SK-N-SH (cell line): ENCODE measurements around the gene TMPRSS11B. TPM values are rescaled to one million over a fixed set of nuclear protein-coding genes. Genes with fewer than 3 reads are reported as not detected.
"Not testable (repeated sequence)": the region's sequence is repeated elsewhere in the genome, so short reads cannot be mapped to it uniquely, and the experiment has no call there.

Source experiments
- CTCF ChIA-PET: fragments of 300-600, 350-600 bp; formaldehyde crosslinking; extraction: SDS; loops from one replicate; lab custom pipeline; 2021; lab: Yijun Ruan, JAX
- POLR2A ChIA-PET: fragments of 350-600 bp; sonication (Branson Sonifier 250); formaldehyde crosslinking; extraction: SDS; loops from one replicate; lab custom pipeline; 2020; ENCODE audit warnings: antibody characterized with exemption, inconsistent platforms; lab: Yijun Ruan, JAX
- DNase-seq: peaks from one replicate; pipeline ENCODE4 v3.0.0; 2012
- H2AFZ ChIP-seq: fragments of 200-600 bp; sonication (generic); 2 replicates; pipeline ENCODE4 v1.8.1; 2016; ENCODE audit warnings: antibody characterized with exemption, mild to moderate bottlenecking, low read depth
- H3F3A ChIP-seq: fragments of 200-600 bp; sonication (generic); replicated peaks from 2 replicates; pipeline ENCODE3; 2016; ENCODE audit warnings: antibody characterized with exemption, mild to moderate bottlenecking; ENCODE audit not compliant: insufficient read depth
- H3K27ac ChIP-seq, 2 experiments: fragments of 200-500 bp in 1 of 2; fragments of 200-600 bp in 1 of 2; sonication (Bioruptor generic) in 1 of 2; sonication (generic), shearing (Covaris generic) in 1 of 2; 2 replicates each; pipeline versions ENCODE4 v1.5.1 to v1.6.1; 2014 to 2016; ENCODE audit warnings: low read depth in 2 of 2, inconsistent platforms in 1 of 2, low read length in 1 of 2, mild to moderate bottlenecking in 1 of 2, mixed read lengths in 1 of 2
- H3K27me3 ChIP-seq: fragments of 200-600 bp; sonication (generic), shearing (Covaris generic); 2 replicates; pipeline ENCODE4 v1.6.1; 2016; ENCODE audit warnings: mixed run types; ENCODE audit not compliant: insufficient read depth
- H3K36me3 ChIP-seq, 2 experiments: fragments of 200-500 bp in 1 of 2; fragments of 200-600 bp in 1 of 2; sonication (Bioruptor generic) in 1 of 2; sonication (generic) in 1 of 2; replicated peaks in 1 of 2; 2 replicates each; pipeline versions ENCODE3 to v1.5.1; 2014 to 2016; ENCODE audit warnings: low read length in 1 of 2, mild to moderate bottlenecking in 1 of 2; ENCODE audit not compliant: insufficient read depth in 2 of 2, control insufficient read depth in 1 of 2
- H3K4me1 ChIP-seq, 2 experiments: fragments of 200-500 bp in 1 of 2; fragments of 200-600 bp in 1 of 2; sonication (Bioruptor generic) in 1 of 2; sonication (generic), shearing (Covaris generic) in 1 of 2; 2 replicates each; pipeline versions ENCODE4 v1.5.1 to v1.6.1; 2014 to 2016; ENCODE audit warnings: low read depth in 1 of 2, low read length in 1 of 2, mixed run types in 1 of 2; ENCODE audit not compliant: insufficient read depth in 2 of 2, control insufficient read depth in 1 of 2
- H3K4me2 ChIP-seq: fragments of 200-600 bp; sonication (generic), shearing (Covaris generic); 2 replicates; pipeline ENCODE4 v1.6.1; 2017; ENCODE audit warnings: mixed run types
- H3K4me3 ChIP-seq, 2 experiments: fragments of 200-500 bp in 1 of 2; fragments of 200-600 bp in 1 of 2; sonication (Bioruptor generic) in 1 of 2; sonication (generic), shearing (Covaris generic) in 1 of 2; 2 replicates each; pipeline versions ENCODE4 v1.5.1 to v1.8.1; 2014 to 2016; ENCODE audit warnings: low read depth in 2 of 2, inconsistent platforms in 1 of 2, low read length in 1 of 2, mild to moderate bottlenecking in 1 of 2, mixed read lengths in 1 of 2, moderate library complexity in 1 of 2
- H3K79me2 ChIP-seq: fragments of 200-600 bp; sonication (generic); 2 replicates; pipeline ENCODE4 v1.8.1; 2017; ENCODE audit warnings: mild to moderate bottlenecking; ENCODE audit not compliant: insufficient read depth
- H3K9ac ChIP-seq: fragments of 200-600 bp; sonication (generic); 2 replicates; pipeline ENCODE4 v1.6.1; 2017; ENCODE audit warnings: mixed run types
- H3K9me2 ChIP-seq: fragments of 200-600 bp; sonication (generic); 2 replicates; pipeline ENCODE4 v1.6.1; 2017; ENCODE audit warnings: mixed run types
- H3K9me3 ChIP-seq: fragments of 200-600 bp; sonication (generic); 2 replicates; pipeline ENCODE4 v1.6.1; 2017; ENCODE audit warnings: mixed run types, mild to moderate bottlenecking, moderate library complexity
- H4K20me1 ChIP-seq: fragments of 200-600 bp; sonication (generic); 2 replicates; pipeline ENCODE4 v1.6.1; 2017; ENCODE audit warnings: mild to moderate bottlenecking, mixed run types; ENCODE audit not compliant: insufficient read depth
- ELF1 ChIP-seq: IDR thresholded peaks from 2 replicates; pipeline ENCODE4 v1.4.0; 2012
- FOXJ3 ChIP-seq: sonication (generic); formaldehyde crosslinking; IDR thresholded peaks from 2 replicates; pipeline ENCODE4 v1.5.1; 2020; ENCODE audit warnings: mild to moderate bottlenecking, missing genetic modification reagents
- GABPA ChIP-seq: IDR thresholded peaks from 2 replicates; pipeline ENCODE4 v1.4.0; 2012; ENCODE audit warnings: low read depth, mild to moderate bottlenecking
- JUND ChIP-seq: IDR thresholded peaks from 2 replicates; pipeline ENCODE4 v1.4.0; 2012
- MXI1 ChIP-seq: IDR thresholded peaks from 2 replicates; pipeline ENCODE4 v1.6.1; 2012; ENCODE audit warnings: mild to moderate bottlenecking, low read depth, low read length, improper control_type of control experiment
- NFIC ChIP-seq: IDR thresholded peaks from 2 replicates; pipeline ENCODE4 v1.4.0; 2012; ENCODE audit warnings: borderline replicate concordance
- NRF1 ChIP-seq: IDR thresholded peaks from 2 replicates; pipeline ENCODE4 v1.6.1; 2012; ENCODE audit warnings: low read depth, mild to moderate bottlenecking, low read length
- POLR2AphosphoS5 ChIP-seq: IDR thresholded peaks from 2 replicates; pipeline ENCODE4 v1.6.1; 2012; ENCODE audit warnings: low read depth, low read length
- RCOR1 ChIP-seq: fragments of 150-350 bp; IDR thresholded peaks from 2 replicates; pipeline ENCODE4 v1.6.1; 2017; ENCODE audit warnings: antibody characterized with exemption, low read length
- RFX5 ChIP-seq: IDR thresholded peaks from 2 replicates; pipeline ENCODE4 v1.6.1; 2012; ENCODE audit warnings: mild to moderate bottlenecking, improper control_type of control experiment, low read length
- SIN3A ChIP-seq: IDR thresholded peaks from 2 replicates; pipeline ENCODE4 v1.6.1; 2012; ENCODE audit warnings: low read depth, mild to moderate bottlenecking, low read length, moderate library complexity, borderline replicate concordance
- WGBS: methylation state at CpG from one replicate; pipeline ENCODE4 v1.1.6; 2017; ENCODE audit warnings: low lambda C conversion rate; 5-methylcytosine and 5-hydroxymethylcytosine counted together
- polyA plus RNA-seq, 3 experiments: library from polyadenylated mRNA; depleted of rRNA; stranded (reverse); fragments of >200 nt; gene quantifications; 2 replicates each; pipeline ENCODE4 v1.2.3, GENCODE V29; 2012
- TF ChIP-seq, protein P1 (sequence below): IDR thresholded peaks from 2 replicates; pipeline ENCODE4 v1.4.0; 2012; ENCODE audit warnings: low read depth
- TF ChIP-seq, protein P2 (sequence below): fragments of 150-350 bp; IDR thresholded peaks from 2 replicates; pipeline ENCODE4 v1.6.1; 2017; ENCODE audit warnings: antibody characterized with exemption, low read length, low read depth, borderline replicate concordance

TMPRSS11B gene
- polyA plus RNA-seq, 1 of the 3 experiments (the other 2 are of a cell fraction): not detected

DNA sequence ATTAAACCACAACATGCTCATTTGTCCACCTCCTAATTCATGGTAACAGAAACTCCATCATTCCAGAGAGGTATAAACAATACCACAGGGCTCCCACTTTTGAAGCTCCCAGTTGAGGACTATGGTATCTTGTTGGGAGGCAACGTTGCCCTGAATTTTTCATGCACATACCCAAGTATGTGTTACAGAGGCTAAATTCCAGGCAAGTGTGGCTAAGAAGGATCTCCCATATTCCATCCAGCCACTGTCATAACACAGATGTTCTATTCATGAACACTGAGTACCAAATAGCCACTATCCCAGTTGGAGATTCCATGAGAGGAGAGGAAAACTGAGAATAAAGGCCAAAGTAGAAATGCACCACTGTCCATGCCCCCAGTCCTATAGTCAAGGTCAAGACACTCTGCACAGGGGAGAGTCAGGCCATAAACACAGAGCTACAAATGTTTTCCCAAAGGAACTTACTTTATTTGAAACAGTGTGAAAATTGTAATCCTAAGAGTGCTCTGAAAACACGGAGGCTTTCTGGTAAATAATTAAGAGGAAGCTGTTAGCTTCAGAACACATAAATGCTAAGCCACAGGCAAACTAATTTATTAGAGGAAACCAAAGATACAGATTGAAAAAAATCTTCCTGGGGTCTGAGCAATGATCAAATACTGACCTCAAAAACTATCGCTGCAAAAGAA, 42.4 kb upstream of the TMPRSS11B start (continued):
- TF ChIP-seq, protein P1, sequence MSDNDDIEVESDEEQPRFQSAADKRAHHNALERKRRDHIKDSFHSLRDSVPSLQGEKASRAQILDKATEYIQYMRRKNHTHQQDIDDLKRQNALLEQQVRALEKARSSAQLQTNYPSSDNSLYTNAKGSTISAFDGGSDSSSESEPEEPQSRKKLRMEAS: no peak
- TF ChIP-seq MXI1 (no peak), RCOR1 (no peak), POLR2AphosphoS5 (no peak)
- TF ChIP-seq, all 33 proteins: peak for 0

DNA sequence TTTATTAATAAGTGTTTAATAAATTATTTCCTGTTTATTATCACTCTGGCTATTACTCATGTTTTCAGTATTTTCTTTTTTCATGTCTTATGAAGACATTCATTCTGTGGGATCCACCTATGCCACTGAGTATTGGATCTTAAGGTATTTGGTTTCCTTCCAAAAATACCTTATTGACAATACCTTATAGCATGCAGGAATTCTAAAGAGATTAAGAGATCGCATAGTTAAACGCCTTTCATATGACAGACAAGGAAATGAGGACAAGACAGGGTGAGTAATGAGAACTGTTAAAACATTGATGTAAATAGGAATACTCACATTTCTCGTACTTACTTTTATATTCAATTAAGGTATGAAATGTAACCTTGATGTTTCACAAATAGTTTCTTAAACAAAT, 38.2 kb upstream of the TMPRSS11B start:
- no peak for DNase-seq

DNA sequence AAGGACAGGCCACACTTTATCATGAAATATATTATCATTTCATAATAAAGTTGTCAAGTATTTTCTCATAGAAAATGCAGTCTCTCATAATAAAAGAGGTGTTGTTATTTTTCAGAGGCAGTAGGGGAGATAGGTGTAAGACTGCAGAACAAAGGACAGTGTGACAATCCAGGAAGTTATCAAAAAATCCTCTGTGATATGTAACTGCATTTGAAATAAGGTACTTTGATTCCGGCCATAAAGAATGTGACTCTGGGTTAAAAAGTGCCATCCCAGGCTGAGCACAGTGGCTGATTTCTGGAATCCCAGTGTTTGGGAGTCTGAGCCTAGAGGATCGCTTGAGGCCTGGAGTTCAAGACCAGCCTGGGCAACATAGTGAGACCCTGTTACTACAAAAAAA, 37.6 kb upstream of the TMPRSS11B start:
- no peak for TF ChIP-seq NFIC
- Histone ChIP-seq H3K36me3 (no peaks in the 10 kb centered on the region), H3K4me3 (no peak overlapping the region), H3K27me3 (no peaks in the 10 kb centered on the region; the same call in 1 of the 2 replicates), H2AFZ (no peak overlapping the region), H3K4me2 (no peak overlapping the region), H4K20me1 (no peaks in the 10 kb centered on the region), H3K9me3 (no peaks in the 10 kb centered on the region), H3K4me1 (no peaks in the 10 kb centered on the region), H3K79me2 (no peaks in the 10 kb centered on the region), H3K9me2 (no peaks in the 10 kb centered on the region), H3F3A (no peaks in the 10 kb centered on the region), H3K9ac (no peak overlapping the region), H3K27ac (no peak overlapping the region)
- ChIA-PET CTCF (no interaction called here), POLR2A (no interaction called here)
- DNase-seq: no peak
- 22% methylated on average over 2 of the region's 2 CpGs for WGBS

More for the DNA sequence above, 38.2 kb upstream of the TMPRSS11B start:
- ChIA-PET CTCF (no interaction called here), POLR2A (no interaction called here)
- Histone ChIP-seq H3K27ac (no peak overlapping the region), H3K4me1 (no peaks in the 10 kb centered on the region), H2AFZ (no peak overlapping the region), H3K79me2 (no peaks in the 10 kb centered on the region), H3K9me3 (no peaks in the 10 kb centered on the region), H4K20me1 (no peaks in the 10 kb centered on the region), H3K4me3 (no peak overlapping the region), H3K9me2 (no peaks in the 10 kb centered on the region), H3K9ac (no peak overlapping the region), H3K27me3 (no peaks in the 10 kb centered on the region; the same call in 1 of the 2 replicates), H3K36me3 (no peaks in the 10 kb centered on the region), H3F3A (no peaks in the 10 kb centered on the region), H3K4me2 (no peak overlapping the region)
- WGBS: 20% methylated on average over 3 of the region's 3 CpGs
- no peak for TF ChIP-seq ELF1
- TF ChIP-seq JUND: no peak
- TF ChIP-seq, protein P2, sequence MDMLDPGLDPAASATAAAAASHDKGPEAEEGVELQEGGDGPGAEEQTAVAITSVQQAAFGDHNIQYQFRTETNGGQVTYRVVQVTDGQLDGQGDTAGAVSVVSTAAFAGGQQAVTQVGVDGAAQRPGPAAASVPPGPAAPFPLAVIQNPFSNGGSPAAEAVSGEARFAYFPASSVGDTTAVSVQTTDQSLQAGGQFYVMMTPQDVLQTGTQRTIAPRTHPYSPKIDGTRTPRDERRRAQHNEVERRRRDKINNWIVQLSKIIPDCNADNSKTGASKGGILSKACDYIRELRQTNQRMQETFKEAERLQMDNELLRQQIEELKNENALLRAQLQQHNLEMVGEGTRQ: no peak
- TF ChIP-seq NRF1: no peak
- TF ChIP-seq POLR2AphosphoS5: no peak
- no peak for TF ChIP-seq FOXJ3 (CRISPR knock-in tag)
- TF ChIP-seq SIN3A: no peak
- no peak for TF ChIP-seq GABPA
- no peak for TF ChIP-seq RFX5

DNA sequence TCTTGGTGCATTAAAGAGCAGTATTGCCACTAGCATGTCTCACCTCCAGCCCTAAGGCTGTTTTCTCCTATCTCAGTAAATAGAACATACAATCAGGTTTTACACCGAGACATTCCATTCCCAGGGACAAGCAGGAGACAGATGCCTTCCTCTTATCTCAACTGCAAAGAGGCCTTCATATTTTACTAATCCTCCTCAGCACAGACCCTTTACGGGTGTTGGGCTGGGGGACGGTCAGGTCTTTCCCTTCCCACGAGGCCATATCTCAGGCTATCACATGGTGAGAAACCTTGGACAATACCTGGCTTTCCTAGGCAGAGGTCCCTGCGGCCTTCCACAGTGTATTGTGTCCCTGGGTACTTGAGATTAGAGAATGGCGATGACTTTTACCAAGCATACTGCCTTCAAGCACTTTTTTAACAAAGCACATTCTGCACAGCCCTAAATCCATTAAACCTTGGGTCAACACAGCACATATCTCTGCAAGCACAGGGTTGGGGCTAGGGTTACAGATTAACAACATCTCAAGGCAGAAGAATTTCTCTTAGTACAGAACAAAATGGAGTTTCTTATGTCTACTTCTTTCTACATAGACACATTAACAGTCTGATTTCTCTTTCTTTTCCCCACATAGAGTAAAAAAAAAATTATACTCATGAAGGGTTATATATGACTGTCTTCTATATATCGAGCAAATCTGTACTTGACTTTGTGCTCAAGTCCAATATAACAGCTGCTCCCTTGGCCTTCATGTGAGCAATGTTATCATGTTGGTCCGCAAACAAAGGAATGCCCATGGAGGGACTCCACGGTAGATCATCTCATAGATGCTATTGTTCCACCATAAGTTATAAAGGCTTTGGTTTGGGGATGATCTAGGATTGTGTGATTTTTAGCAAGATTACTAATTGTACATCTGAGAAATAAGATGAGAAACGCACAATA, 36.6 kb upstream of the TMPRSS11B start:
- H3K36me3 ChIP-seq, DNase-seq, H3K4me1 ChIP-seq, H3F3A ChIP-seq, H3K9ac ChIP-seq, H3K79me2 ChIP-seq, H3K4me2 ChIP-seq, H3K27ac ChIP-seq, H3K9me3 ChIP-seq, CTCF ChIA-PET, H3K9me2 ChIP-seq, H2AFZ ChIP-seq, POLR2A ChIA-PET, H4K20me1 ChIP-seq, H3K27me3 ChIP-seq, H3K4me3 ChIP-seq: not testable (repeated sequence)
- 39% methylated on average over 10 of the region's 10 CpGs for WGBS
